ENCODE data around the gene FAM184B.
A peak's percentile ranks its signal among the peaks of the same experiment; 100 is the strongest.

Gene FAM184B

DNA sequence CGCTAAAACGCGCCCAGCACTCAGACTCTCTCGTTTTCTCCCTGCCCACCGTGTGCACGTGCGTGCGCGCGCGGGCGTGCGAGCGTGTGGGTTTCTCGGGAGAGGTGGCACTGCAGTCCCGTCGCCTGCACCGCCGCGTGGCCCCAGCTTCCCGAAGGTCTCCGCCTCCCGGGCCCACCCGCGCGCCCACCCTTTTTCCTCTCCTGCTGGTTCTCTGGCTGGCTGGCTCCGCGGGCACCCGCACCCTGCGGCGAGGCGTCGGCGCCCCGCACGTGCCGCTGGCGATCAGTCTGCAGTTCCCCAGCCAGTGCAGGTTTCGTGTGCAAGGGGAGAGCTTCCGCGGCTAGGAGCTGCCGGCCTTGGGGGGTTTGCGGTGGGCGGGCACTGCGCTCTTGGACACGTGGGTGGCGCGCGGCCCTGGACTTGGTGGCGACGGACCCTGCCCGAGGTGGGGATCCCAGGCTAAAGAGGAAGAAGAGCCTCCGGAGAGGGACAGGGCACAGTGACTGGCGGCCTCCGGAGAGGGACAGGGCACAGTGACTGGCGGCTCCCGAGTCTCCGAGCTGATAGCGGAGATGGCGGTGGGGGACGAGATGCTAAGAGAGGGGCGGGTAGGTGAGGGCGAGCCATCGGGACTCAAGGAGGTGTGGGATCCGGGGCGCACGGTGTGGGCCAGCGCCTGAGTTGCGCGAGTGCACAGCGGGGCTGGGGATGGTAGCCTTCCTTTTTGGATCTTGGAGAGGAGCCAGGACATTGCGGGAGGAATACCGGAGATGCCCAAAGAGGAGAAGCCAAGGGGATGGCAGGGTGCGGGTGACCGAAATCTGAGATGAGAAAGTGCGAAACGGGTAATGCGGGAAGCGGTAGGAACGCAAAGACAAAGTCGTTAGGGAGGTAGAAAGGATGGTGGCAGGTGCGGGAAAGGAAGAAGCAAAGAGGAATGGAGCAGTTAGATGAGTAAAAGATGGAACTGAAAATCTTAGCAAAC, at the start of gene FAM184B:
FAM184B (minus strand) TSS at position 322 of the 988 bp plus-strand sequence. CDS start 322 bp downstream, outside the sequence.
- no peak for DNase-seq (ENCODE audit: low spot score in 2 of 2)
- no peak within 1 kb of the TSS for H3K4me3 Mint-ChIP-seq

GRCh38 chr4:17823871-17824669, 42.6 kb upstream of the FAM184B start:
- Mint-ChIP-seq H3K4me1 (no peaks in the 10 kb centered on the region), H3K4me3 (no peak overlapping the region), H3K27ac (no peak overlapping the region), H3K9me3 (no peaks in the 10 kb centered on the region), H3K27me3 (no peaks in the 10 kb centered on the region), H3K36me3 (peaks cover 2% of the 10 kb centered on the region)
- ATAC-seq (ENCODE audit: low read depth) (no peak), DNase-seq (ENCODE audit: low spot score in 2 of 2) (no peak)

More for the DNA sequence above, at the start of gene FAM184B:
- Mint-ChIP-seq H3K27ac (no peak within 1 kb of the TSS), H3K9me3 (no peaks in the 10 kb centered on the region), H3K27me3 (peaks cover 22% of the 10 kb centered on the region), H3K4me1 (peaks cover 9% of the 10 kb centered on the region), H3K36me3 (peaks cover 2% of the 10 kb centered on the region)
- no peak for ATAC-seq (ENCODE audit: low read depth)

- Mint-ChIP-seq H3K27ac (no peak overlapping the region), H3K4me1 (no peaks in the 10 kb centered on the region), H3K4me3 (no peak overlapping the region), H3K27me3 (no peaks in the 10 kb centered on the region), H3K36me3 (no peaks in the 10 kb centered on the region), H3K9me3 (no peaks in the 10 kb centered on the region)
- peak in 1 of 2 donors; percentile 37 for DNase-seq (ENCODE audit: low spot score in 2 of 2)
- ATAC-seq (ENCODE audit: low read depth) = peak; percentile 93
Measured at GRCh38 chr4:17817027-17817426, 35.6 kb upstream of the FAM184B start.

- no peaks in the 10 kb centered on the region for H3K27me3 Mint-ChIP-seq
- no peaks in the 10 kb centered on the region for H3K36me3 Mint-ChIP-seq
- no peak overlapping the region for H3K27ac Mint-ChIP-seq
- no peak for DNase-seq (ENCODE audit: low spot score in 2 of 2)
- H3K4me1 Mint-ChIP-seq = peaks cover 3% of the 10 kb centered on the region
- H3K4me3 Mint-ChIP-seq = no peak overlapping the region
- ATAC-seq (ENCODE audit: low read depth) = no peak
- H3K9me3 Mint-ChIP-seq = no peaks in the 10 kb centered on the region
Measured at GRCh38 chr4:17816142-17816541, 34.7 kb upstream of the FAM184B start.

- Mint-ChIP-seq H3K27me3 (no peaks in the 10 kb centered on the region), H3K27ac (peak overlapping the region; percentile 73), H3K36me3 (peaks cover 2% of the 10 kb centered on the region), H3K4me3 (no peak overlapping the region), H3K9me3 (no peaks in the 10 kb centered on the region), H3K4me1 (peaks cover 13% of the 10 kb centered on the region)
- no peak for DNase-seq (ENCODE audit: low spot score in 2 of 2)
- no peak for ATAC-seq (ENCODE audit: low read depth)
Measured at GRCh38 chr4:17814140-17814539, 32.7 kb upstream of the FAM184B start.

DNA sequence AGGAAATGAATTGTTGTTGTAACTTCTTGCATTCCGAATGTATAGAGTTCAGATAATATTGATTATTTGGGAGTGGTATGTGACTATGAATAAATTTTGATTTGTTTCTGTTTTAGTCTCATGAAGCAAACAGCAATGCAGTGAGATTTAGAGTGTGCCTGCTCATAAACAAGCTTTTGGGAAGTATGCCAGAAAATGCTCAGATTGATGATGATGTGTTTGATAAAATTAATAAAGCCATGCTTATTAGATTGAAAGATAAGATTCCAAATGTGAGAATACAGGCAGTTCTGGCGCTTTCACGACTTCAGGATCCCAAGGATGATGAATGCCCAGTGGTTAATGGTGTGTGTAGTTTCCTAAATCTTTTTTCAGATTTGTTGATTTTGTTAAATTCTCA, 31.4 kb upstream of the FAM184B start:
- no peak for DNase-seq (ENCODE audit: low spot score in 2 of 2)
- Mint-ChIP-seq H3K9me3 (no peaks in the 10 kb centered on the region), H3K36me3 (peaks cover 2% of the 10 kb centered on the region), H3K27ac (no peak overlapping the region), H3K27me3 (no peaks in the 10 kb centered on the region), H3K4me3 (no peak overlapping the region), H3K4me1 (peaks cover 18% of the 10 kb centered on the region)
- no peak for ATAC-seq (ENCODE audit: low read depth)

GRCh38 chr4:17812125-17812524, 30.7 kb upstream of the FAM184B start:
- DNase-seq (ENCODE audit: low spot score in 2 of 2) (no peak), ATAC-seq (ENCODE audit: low read depth) (no peak)
- no peaks in the 10 kb centered on the region for H3K27me3 Mint-ChIP-seq
- no peak overlapping the region for H3K27ac Mint-ChIP-seq
- no peak overlapping the region for H3K4me3 Mint-ChIP-seq
- no peaks in the 10 kb centered on the region for H3K9me3 Mint-ChIP-seq
- peaks cover 2% of the 10 kb centered on the region for H3K36me3 Mint-ChIP-seq
- H3K4me1 Mint-ChIP-seq = peaks cover 24% of the 10 kb centered on the region

DNA sequence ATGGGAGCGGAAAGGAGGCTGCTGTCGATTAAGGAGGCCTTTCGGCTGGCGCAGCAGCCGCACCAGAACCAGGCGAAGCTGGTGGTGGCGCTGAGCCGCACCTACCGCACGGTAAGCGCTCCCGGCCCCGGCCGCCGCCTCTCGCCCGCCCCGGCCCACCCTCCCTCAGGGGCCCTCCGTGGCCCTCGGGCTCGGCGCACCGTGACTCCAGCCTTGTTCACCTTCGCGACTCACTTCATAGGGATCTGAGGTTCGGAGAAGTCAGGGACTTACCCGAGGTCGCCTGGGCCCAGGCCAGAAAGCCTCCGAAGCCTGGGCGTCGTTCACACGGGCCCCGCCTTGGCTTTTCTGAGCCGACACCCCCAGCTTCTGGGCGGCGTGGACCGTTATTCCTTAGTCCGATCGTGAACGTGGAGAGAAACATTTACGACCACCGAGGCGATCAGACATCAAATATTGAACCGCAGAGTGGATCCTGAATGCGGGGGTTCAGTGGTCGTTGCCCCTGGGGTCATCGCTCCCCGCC, 29.7 kb upstream of the FAM184B start:
- ATAC-seq (ENCODE audit: low read depth) (peak; percentile 6), DNase-seq (ENCODE audit: low spot score in 2 of 2) (peak in 1 of 2 donors; percentile 17)
- H3K9me3 Mint-ChIP-seq = no peaks in the 10 kb centered on the region
- H3K27ac Mint-ChIP-seq = peak overlapping the region; percentile 98
- H3K36me3 Mint-ChIP-seq = peaks cover 2% of the 10 kb centered on the region
- H3K27me3 Mint-ChIP-seq = no peaks in the 10 kb centered on the region
- peak overlapping the region; percentile 98 for H3K4me3 Mint-ChIP-seq
- H3K4me1 Mint-ChIP-seq = peaks cover 28% of the 10 kb centered on the region

DNA sequence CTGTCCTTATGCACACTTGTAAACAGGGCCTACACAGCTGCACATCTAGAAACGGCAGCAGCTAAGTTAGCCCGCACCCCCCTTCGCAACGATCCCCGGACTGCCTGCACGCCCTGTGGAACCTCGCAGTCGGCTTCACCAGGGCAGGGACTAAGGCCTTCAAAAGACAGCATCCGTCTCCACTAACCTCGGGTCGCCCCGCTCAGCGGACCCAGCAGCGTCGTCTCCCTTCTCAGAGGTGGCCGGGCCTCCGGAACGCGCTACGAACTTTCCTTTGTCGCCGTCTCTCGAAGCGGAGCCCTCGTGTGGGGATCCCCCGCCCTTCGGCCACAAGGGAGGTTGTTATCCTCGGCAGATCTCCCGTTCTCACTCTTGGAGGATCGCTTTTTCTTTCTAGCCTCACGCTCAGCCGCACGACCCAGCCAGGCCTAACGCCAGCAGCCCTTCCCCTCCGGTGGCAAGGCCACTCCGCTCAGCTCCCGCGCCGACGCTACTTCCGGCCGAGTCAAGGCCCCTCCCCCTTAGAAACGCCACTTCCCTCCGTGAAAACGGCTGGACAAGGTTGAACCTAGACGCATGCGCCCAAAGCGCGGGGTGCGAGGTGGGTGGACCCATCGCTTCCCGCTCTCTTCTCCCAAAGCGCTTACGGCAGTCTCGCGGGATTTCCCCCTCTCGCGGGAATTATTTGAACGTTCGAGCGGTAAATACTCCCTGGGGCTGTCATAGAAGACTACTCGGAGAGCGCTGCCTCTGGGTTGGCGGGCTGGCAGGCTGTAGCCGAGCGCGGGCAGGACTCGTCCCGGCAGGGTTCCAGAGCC, 29.0 kb upstream of the FAM184B start, which contains the start of the genes DCAF16 and NCAPG:
DCAF16 (minus strand) TSS at position 498 of the 818 bp plus-strand sequence. CDS start 6,616 bp downstream, outside the sequence.
NCAPG (plus strand) TSS at position 720 of the 818 bp plus-strand sequence. CDS start 99 bp downstream, outside the sequence.
- peak; percentile 99 to 100 for DNase-seq (ENCODE audit: low spot score in 2 of 2)
- peaks cover 2% of the 10 kb centered on the region for H3K36me3 Mint-ChIP-seq
- no peaks in the 10 kb centered on the region for H3K9me3 Mint-ChIP-seq

GRCh38 chr4:17809667-17810066, 28.2 kb upstream of the FAM184B start:
- DNase-seq (ENCODE audit: low spot score in 2 of 2) (no peak), ATAC-seq (ENCODE audit: low read depth) (no peak)
- H3K4me1 Mint-ChIP-seq = peaks cover 31% of the 10 kb centered on the region
- H3K4me3 Mint-ChIP-seq = peak overlapping the region; percentile 98
- no peaks in the 10 kb centered on the region for H3K9me3 Mint-ChIP-seq
- H3K27ac Mint-ChIP-seq = peak overlapping the region; percentile 98
- no peaks in the 10 kb centered on the region for H3K27me3 Mint-ChIP-seq
- H3K36me3 Mint-ChIP-seq = peaks cover 2% of the 10 kb centered on the region

More for the DNA sequence above, 29.0 kb upstream of the FAM184B start, which contains the start of the genes DCAF16 and NCAPG:
- Mint-ChIP-seq H3K27me3 (no peaks in the 10 kb centered on the region), H3K27ac (peak within 1 kb of the TSS; percentile 98), H3K4me1 (peaks cover 31% of the 10 kb centered on the region), H3K4me3 (peak within 1 kb of the TSS; percentile 98)
- peak; percentile 89 for ATAC-seq (ENCODE audit: low read depth)

GRCh38 chr4:17807446-17807845, 26.0 kb upstream of the FAM184B start:
- Mint-ChIP-seq H3K27me3 (no peaks in the 10 kb centered on the region), H3K36me3 (peaks cover 15% of the 10 kb centered on the region), H3K9me3 (no peaks in the 10 kb centered on the region), H3K4me1 (peaks cover 31% of the 10 kb centered on the region), H3K4me3 (no peak overlapping the region), H3K27ac (peak overlapping the region; percentile 39)
- DNase-seq (ENCODE audit: low spot score in 2 of 2) = no peak
- ATAC-seq (ENCODE audit: low read depth) = no peak

DNA sequence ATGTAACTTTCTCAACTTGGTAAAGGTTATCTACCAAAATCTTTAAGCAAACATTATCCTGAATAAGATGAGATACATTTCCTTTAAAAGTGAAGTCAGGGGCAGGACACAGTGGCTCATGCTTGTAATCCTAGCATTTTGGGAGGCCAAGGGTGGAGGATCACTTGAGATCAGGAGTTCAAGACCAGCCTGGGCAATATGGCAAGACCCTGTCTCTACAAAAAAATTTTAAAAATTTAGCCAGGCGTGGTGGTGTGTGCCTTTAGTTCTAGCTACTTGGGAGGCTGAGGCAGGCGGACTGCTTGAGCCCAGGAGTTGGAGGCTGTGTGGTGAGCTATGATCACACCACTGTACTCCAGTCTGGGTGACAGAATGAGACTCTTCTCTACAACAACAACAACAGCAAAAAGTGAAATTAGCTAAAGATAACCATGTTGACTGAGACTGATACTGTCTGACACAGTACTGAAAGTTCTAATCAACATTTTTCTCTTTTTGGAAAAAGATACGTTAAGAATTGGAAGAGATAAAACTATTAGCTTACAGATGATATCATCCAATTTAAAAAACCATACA, 24.2 kb upstream of the FAM184B start:
- H3K36me3 Mint-ChIP-seq = peaks cover 19% of the 10 kb centered on the region
- H3K27me3 Mint-ChIP-seq = no peaks in the 10 kb centered on the region
- DNase-seq (ENCODE audit: low spot score in 2 of 2) (no peak), ATAC-seq (ENCODE audit: low read depth) (no peak)
- H3K27ac Mint-ChIP-seq = peak overlapping the region; percentile 11
- H3K4me1 Mint-ChIP-seq = peaks cover 28% of the 10 kb centered on the region
- H3K4me3 Mint-ChIP-seq = no peak overlapping the region
- H3K9me3 Mint-ChIP-seq = no peaks in the 10 kb centered on the region

GRCh38 chr4:17797808-17798207, 16.4 kb upstream of the FAM184B start:
- H3K4me3 Mint-ChIP-seq = no peak overlapping the region
- ATAC-seq (ENCODE audit: low read depth) (no peak), DNase-seq (ENCODE audit: low spot score in 2 of 2) (no peak)
- no peaks in the 10 kb centered on the region for H3K9me3 Mint-ChIP-seq
- H3K27me3 Mint-ChIP-seq = no peaks in the 10 kb centered on the region
- H3K4me1 Mint-ChIP-seq = no peaks in the 10 kb centered on the region
- H3K36me3 Mint-ChIP-seq = peaks cover 6% of the 10 kb centered on the region
- H3K27ac Mint-ChIP-seq = no peak overlapping the region
